MCF 10A (cell line): ENCODE measurements around the gene NIM1K. TPM values are rescaled to one million over a fixed set of nuclear protein-coding genes. Genes with fewer than 3 reads are reported as not detected.
"Not testable (repeated sequence)": the region's sequence is repeated elsewhere in the genome, so short reads cannot be mapped to it uniquely, and the experiment has no call there.

ENCODE experiments used
- BruUV-seq: library from RNA; stranded (reverse); fragments of 400-500 nt; replicated peaks from 2 replicates; lab custom pipeline; 2021; lab: Mats Ljungman, UMichigan
- CTCF ChIA-PET: fragments of 300-600 bp; sonication (Branson Sonifier 250); formaldehyde crosslinking; extraction: SDS; loops from one replicate; lab custom pipeline; 2021; ENCODE audit warnings: antibody characterized with exemption, inconsistent platforms; lab: Yijun Ruan, JAX
- POLR2A ChIA-PET: fragments of 300-600, 350-650 bp; sonication (Branson Sonifier 250); formaldehyde crosslinking; extraction: SDS; loops from one replicate; lab custom pipeline; 2020; ENCODE audit warnings: antibody characterized with exemption, inconsistent platforms; lab: Yijun Ruan, JAX
- DNase-seq: peaks from one replicate; pipeline ENCODE4 v3.0.0-alpha.2; 2018; ENCODE audit not compliant: unreplicated experiment
- H3K27ac Mint-ChIP-seq: one replicate; pipeline ENCODE4 v1.8.0; 2022; ENCODE audit warnings: mild to moderate bottlenecking, low read depth, mixed read lengths; ENCODE audit not compliant: unreplicated experiment
- H3K27me3 Mint-ChIP-seq: one replicate; pipeline ENCODE4 v1.8.0; 2022; ENCODE audit warnings: mixed read lengths; ENCODE audit not compliant: insufficient read depth, unreplicated experiment
- H3K36me3 Mint-ChIP-seq: one replicate; pipeline ENCODE4 v1.8.0; 2022; ENCODE audit warnings: mild to moderate bottlenecking, moderate library complexity, mixed read lengths; ENCODE audit not compliant: insufficient read depth, unreplicated experiment
- H3K4me1 Mint-ChIP-seq: one replicate; pipeline ENCODE4 v1.8.0; 2022; ENCODE audit warnings: mixed read lengths; ENCODE audit not compliant: insufficient read depth, unreplicated experiment
- H3K4me3 Mint-ChIP-seq: one replicate; pipeline ENCODE4 v1.8.0; 2022; ENCODE audit warnings: mild to moderate bottlenecking, moderate library complexity, mixed read lengths; ENCODE audit not compliant: unreplicated experiment
- H3K9me3 Mint-ChIP-seq: one replicate; pipeline ENCODE4 v1.8.0; 2022; ENCODE audit warnings: mixed read lengths; ENCODE audit not compliant: unreplicated experiment
- intact Hi-C: fragments of 100-400 bp; cut with micrococcal nuclease; formaldehyde crosslinking; loops from 2 replicates; pipeline ENCODE4 v1.14.1; 2022
- total RNA-seq: library from RNA; stranded (reverse); gene quantifications from 2 replicates; pipeline ENCODE4 v1.2.3, GENCODE V29; 2022
- TF ChIP-seq, protein P1 (sequence below): fragments of 200-600 bp; IDR thresholded peaks from one replicate; pipeline ENCODE4 v1.8.0; 2022; ENCODE audit warnings: antibody characterized with exemption, mild to moderate bottlenecking; ENCODE audit not compliant: unreplicated experiment

NIM1K gene
- total RNA-seq, 1 experiment from 2014 or later, result not detected

DNA sequence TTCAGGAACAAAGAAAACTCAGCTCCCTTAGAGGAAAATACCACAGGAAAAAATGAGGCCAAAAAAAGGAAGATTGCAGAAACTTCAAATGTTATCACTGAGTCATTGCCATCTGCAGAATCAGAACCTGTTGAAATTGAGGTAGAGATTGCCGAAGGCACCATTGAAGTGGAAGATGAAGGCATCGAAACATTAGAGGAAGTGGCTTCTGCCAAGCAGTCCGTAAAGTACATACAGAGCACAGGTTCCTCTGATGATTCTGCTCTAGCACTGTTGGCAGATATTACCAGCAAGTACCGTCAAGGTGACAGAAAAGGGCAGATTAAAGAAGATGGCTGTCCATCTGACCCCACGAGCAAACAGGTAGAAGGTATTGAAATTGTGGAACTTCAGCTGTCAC is 30.8 kb upstream of the NIM1K start:
- intact Hi-C loops, result no loop called here
- DNase-seq, result no peak
- Mint-ChIP-seq H3K9me3 (no peaks in the 10 kb centered on the region), H3K27me3 (no peaks in the 10 kb centered on the region), H3K27ac (no peak overlapping the region), H3K36me3 (peaks cover 63% of the 10 kb centered on the region), H3K4me1 (no peaks in the 10 kb centered on the region), H3K4me3 (no peak overlapping the region)
- BruUV-seq, result TSS peak; percentile 57
- TF ChIP-seq, protein P1, sequence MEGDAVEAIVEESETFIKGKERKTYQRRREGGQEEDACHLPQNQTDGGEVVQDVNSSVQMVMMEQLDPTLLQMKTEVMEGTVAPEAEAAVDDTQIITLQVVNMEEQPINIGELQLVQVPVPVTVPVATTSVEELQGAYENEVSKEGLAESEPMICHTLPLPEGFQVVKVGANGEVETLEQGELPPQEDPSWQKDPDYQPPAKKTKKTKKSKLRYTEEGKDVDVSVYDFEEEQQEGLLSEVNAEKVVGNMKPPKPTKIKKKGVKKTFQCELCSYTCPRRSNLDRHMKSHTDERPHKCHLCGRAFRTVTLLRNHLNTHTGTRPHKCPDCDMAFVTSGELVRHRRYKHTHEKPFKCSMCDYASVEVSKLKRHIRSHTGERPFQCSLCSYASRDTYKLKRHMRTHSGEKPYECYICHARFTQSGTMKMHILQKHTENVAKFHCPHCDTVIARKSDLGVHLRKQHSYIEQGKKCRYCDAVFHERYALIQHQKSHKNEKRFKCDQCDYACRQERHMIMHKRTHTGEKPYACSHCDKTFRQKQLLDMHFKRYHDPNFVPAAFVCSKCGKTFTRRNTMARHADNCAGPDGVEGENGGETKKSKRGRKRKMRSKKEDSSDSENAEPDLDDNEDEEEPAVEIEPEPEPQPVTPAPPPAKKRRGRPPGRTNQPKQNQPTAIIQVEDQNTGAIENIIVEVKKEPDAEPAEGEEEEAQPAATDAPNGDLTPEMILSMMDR, result no peak
- CTCF ChIA-PET, result interaction anchor here (0.6 to 0.7 kb wide), 2 partner anchors 21 to 338 kb away, joined by 3 to 4 read pairs; no protein-coding TSS in a partner anchor
- POLR2A ChIA-PET, result no interaction called here

DNA sequence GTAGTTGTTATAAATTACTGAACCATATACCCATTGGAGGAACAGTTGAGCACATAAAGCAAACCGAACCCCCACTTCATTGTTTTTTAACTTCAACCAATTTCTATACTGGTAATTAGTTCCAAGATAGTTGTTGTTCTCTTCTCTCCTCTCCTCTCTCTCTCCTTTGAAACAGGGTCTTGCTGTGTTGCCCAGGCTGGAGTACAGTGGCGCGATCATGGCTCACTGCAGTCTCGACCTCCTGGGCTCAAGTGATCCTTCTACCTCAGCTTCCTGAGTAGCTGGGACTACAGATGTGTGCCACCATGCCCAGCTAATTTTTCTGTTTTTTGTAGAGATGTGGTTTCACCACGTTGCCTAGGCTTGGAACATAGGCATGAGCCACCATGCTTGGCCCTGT is 27.2 kb upstream of the NIM1K start:
- intact Hi-C loops, BruUV-seq, H3K27me3 Mint-ChIP-seq, H3K27ac Mint-ChIP-seq, DNase-seq, H3K4me1 Mint-ChIP-seq, H3K4me3 Mint-ChIP-seq, H3K9me3 Mint-ChIP-seq, POLR2A ChIA-PET: not testable (repeated sequence)
- CTCF ChIA-PET, result interaction anchor here (0.6 to 1.1 kb wide), 4 partner anchors 11 to 334 kb away, joined by 3 read pairs; no protein-coding TSS in a partner anchor
- H3K36me3 Mint-ChIP-seq, result peaks cover 82% of the 10 kb centered on the region

DNA sequence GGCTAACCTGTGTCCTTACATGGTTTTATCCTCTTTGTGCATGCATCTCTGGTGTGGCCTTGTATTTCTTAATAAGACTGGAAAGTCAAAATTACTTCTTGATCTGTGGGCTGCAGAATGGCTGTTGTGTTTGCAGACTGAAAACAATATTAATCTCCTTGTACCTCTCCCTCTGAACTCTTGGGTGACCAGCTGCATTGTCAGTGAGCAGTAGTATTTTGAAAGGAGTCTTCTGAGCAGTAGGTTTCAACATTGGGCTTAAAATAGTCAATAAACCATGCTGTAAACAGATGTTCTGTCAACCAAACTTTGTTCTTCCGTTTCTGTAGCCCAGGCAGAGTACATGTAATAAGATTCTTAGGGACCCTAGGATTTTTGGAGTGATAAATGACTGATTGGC is 26.7 kb upstream of the NIM1K start:
- BruUV-seq, result no TSS peak
- POLR2A ChIA-PET, result no interaction called here
- intact Hi-C loops, result no loop called here
- Mint-ChIP-seq H3K36me3 (peaks cover 82% of the 10 kb centered on the region), H3K27me3 (no peaks in the 10 kb centered on the region), H3K4me1 (no peaks in the 10 kb centered on the region), H3K27ac (no peak overlapping the region), H3K4me3 (no peak overlapping the region), H3K9me3 (no peaks in the 10 kb centered on the region)
- CTCF ChIA-PET, result interaction anchor here (0.6 to 1.1 kb wide), 4 partner anchors 12 to 141 kb away, joined by 3 to 4 read pairs (median 3); no protein-coding TSS in a partner anchor
- DNase-seq, result no peak
- TF ChIP-seq, protein P1, result no peak

DNA sequence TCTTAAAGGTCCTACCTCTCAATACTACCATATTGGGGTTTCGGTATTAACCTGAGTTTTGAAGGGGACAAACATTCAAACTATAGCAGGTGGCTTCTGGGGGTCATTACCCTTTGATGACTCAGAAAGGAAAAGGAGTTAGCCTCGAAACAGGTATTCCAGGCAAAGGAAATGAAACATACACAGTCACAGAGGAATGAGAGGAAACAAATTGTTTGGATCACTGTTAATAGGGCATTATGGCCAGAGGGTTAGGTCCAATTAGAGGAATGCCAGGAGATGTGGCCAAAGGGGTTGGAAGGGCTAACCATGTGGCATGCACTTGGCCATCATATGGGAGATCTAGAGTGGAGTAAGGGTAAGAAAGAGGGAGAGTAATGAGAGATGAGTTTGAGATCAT is 23.9 kb upstream of the NIM1K start:
- ChIA-PET CTCF (no interaction called here), POLR2A (no interaction called here)
- H3K36me3 Mint-ChIP-seq, result peaks cover 78% of the 10 kb centered on the region
- H3K9me3 Mint-ChIP-seq, result no peaks in the 10 kb centered on the region
- TF ChIP-seq, protein P1, result no peak
- no peaks in the 10 kb centered on the region for H3K27me3 Mint-ChIP-seq
- no peak for DNase-seq
- no TSS peak for BruUV-seq
- no peaks in the 10 kb centered on the region for H3K4me1 Mint-ChIP-seq
- intact Hi-C loops, result no loop called here
- H3K27ac Mint-ChIP-seq, result no peak overlapping the region
- no peak overlapping the region for H3K4me3 Mint-ChIP-seq

DNA sequence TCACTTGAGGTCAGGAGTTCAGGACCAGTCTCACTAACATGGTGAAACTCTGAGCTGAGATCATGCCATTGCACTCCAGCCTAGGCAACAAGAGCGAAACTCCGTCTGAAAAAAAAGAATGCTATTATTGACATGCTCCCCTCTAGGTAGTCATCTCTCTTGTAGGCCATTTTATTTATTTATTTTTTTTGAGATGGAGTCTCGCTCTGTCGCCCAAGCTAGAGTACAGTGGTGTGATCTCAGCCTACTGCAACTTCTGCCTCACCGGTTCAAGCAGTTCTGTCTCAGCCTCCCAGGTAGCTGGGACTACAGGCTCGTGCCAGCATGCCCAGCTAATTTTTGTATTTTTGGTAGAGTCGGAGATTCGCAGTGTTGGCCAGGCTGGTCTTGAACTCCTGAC is 20.6 kb upstream of the NIM1K start:
- Mint-ChIP-seq H3K27ac (no peak overlapping the region), H3K4me1 (no peaks in the 10 kb centered on the region), H3K36me3 (peaks cover 73% of the 10 kb centered on the region), H3K4me3 (no peak overlapping the region), H3K9me3 (no peaks in the 10 kb centered on the region), H3K27me3 (no peaks in the 10 kb centered on the region)
- intact Hi-C loops, result no loop called here
- BruUV-seq, result no TSS peak
- no peak for DNase-seq
- POLR2A ChIA-PET, result no interaction called here
- CTCF ChIA-PET, result no interaction called here
- TF ChIP-seq, protein P1, result no peak
